OCI-LY7 (cell line): ENCODE measurements around the gene TGFBI. TPM values are rescaled to one million over a fixed set of nuclear protein-coding genes. Genes with fewer than 3 reads are reported as not detected.

Experiments used
- BruUV-seq: library from RNA; stranded (reverse); fragments of 400-500 nt; replicated peaks from 2 replicates; lab custom pipeline; 2021; lab: Mats Ljungman, UMichigan
- CTCF ChIA-PET: fragments of 300-600 bp; sonication (Branson Sonifier 250); formaldehyde crosslinking; loops from one replicate; lab custom pipeline; 2022; ENCODE audit warnings: antibody characterized with exemption; ENCODE audit not compliant: unreplicated experiment; lab: Charles Lee
- POLR2A ChIA-PET: fragments of 300-600 bp; sonication (Branson Sonifier 250); formaldehyde crosslinking; loops from one replicate; lab custom pipeline; 2022; ENCODE audit warnings: antibody characterized with exemption; lab: Charles Lee
- DNase-seq: peaks from one replicate; pipeline ENCODE4 v3.0.0-alpha.2; 2015; ENCODE audit warnings: low spot score
- H2AFZ ChIP-seq: fragments of 200-600 bp; sonication (generic), shearing (Covaris generic); 2 replicates; pipeline ENCODE4 v1.6.1; 2014; ENCODE audit warnings: mild to moderate bottlenecking, antibody characterized with exemption, low read length, moderate library complexity
- H3K27ac ChIP-seq: fragments of 200-600 bp; sonication (generic); 2 replicates; pipeline ENCODE4 v1.5.1; 2014; ENCODE audit warnings: mixed run types, low read depth, mild to moderate bottlenecking, moderate library complexity, low read length, inconsistent platforms; ENCODE audit not compliant: poor library complexity, severe bottlenecking
- H3K36me3 ChIP-seq: fragments of 200-600 bp; sonication (generic); 2 replicates; pipeline ENCODE4 v1.6.1; 2014; ENCODE audit warnings: mild to moderate bottlenecking, antibody characterized with exemption, low read length, moderate library complexity, mixed read lengths; ENCODE audit not compliant: insufficient read depth
- H3K4me1 ChIP-seq: fragments of 200-600 bp; sonication (generic); 2 replicates; pipeline ENCODE4 v1.5.1; 2014; ENCODE audit warnings: mild to moderate bottlenecking, low read length; ENCODE audit not compliant: insufficient read depth, poor library complexity, severe bottlenecking
- H3K4me2 ChIP-seq: fragments of 200-600 bp; sonication (generic); 2 replicates; pipeline ENCODE4 v1.6.1; 2014; ENCODE audit warnings: mild to moderate bottlenecking, low read length
- H3K4me3 ChIP-seq: fragments of 200-600 bp; sonication (generic); 2 replicates; pipeline ENCODE4 v1.5.1; 2014; ENCODE audit warnings: mild to moderate bottlenecking, low read depth, low read length; ENCODE audit not compliant: poor library complexity, severe bottlenecking
- H3K79me2 ChIP-seq: fragments of 200-600 bp; sonication (generic); 2 replicates; pipeline ENCODE4 v1.6.1; 2016; ENCODE audit warnings: low read depth, mild to moderate bottlenecking, low read length, moderate library complexity, mixed read lengths; ENCODE audit not compliant: insufficient read depth
- H3K9me2 ChIP-seq: fragments of 200-600 bp; sonication (generic); 2 replicates; pipeline ENCODE4 v1.6.1; 2016; ENCODE audit warnings: mild to moderate bottlenecking, low read length, mixed read lengths; ENCODE audit not compliant: insufficient read depth
- H3K9me3 ChIP-seq: fragments of 200-600 bp; sonication (generic); 2 replicates; pipeline ENCODE4 v1.6.1; 2014; ENCODE audit warnings: mild to moderate bottlenecking, mixed run types, low read length, mixed read lengths
- H4K20me1 ChIP-seq: fragments of 200-600 bp; sonication (generic); 2 replicates; pipeline ENCODE4 v1.6.1; 2014; ENCODE audit warnings: mild to moderate bottlenecking, antibody characterized with exemption, low read length, moderate library complexity, mixed read lengths; ENCODE audit not compliant: insufficient read depth
- EZH2phosphoT487 ChIP-seq: fragments of 200-600 bp; sonication (generic); IDR thresholded peaks from 2 replicates; pipeline ENCODE4 v1.6.1; 2018; ENCODE audit warnings: low read depth, borderline replicate concordance, mild to moderate bottlenecking, mixed run types, antibody characterized with exemption, low read length, moderate library complexity, mixed read lengths
- intact Hi-C: fragments of 100-400 bp; cut with micrococcal nuclease; formaldehyde crosslinking; loops from one replicate; pipeline ENCODE4 v1.10.0; 2022; ENCODE audit not compliant: unreplicated experiment
- total RNA-seq, 2 experiments: library from RNA; depleted of rRNA in 1 of 2; stranded (reverse); fragments of >200 nt in 1 of 2; shearing (Covaris generic) in 1 of 2; gene quantifications; 2 replicates each; pipeline ENCODE4 v1.2.3, GENCODE V29; 2014 to 2022
- TF ChIP-seq, protein P1 (sequence below): fragments of 200-600 bp; sonication (generic); conservative IDR thresholded peaks from 2 replicates; pipeline ENCODE4 v1.5.1; 2014; ENCODE audit warnings: mild to moderate bottlenecking, antibody characterized with exemption, low read length, moderate library complexity, mixed read lengths

TGFBI gene
- total RNA-seq, 2 experiments from 2014 or later, result not detected

DNA sequence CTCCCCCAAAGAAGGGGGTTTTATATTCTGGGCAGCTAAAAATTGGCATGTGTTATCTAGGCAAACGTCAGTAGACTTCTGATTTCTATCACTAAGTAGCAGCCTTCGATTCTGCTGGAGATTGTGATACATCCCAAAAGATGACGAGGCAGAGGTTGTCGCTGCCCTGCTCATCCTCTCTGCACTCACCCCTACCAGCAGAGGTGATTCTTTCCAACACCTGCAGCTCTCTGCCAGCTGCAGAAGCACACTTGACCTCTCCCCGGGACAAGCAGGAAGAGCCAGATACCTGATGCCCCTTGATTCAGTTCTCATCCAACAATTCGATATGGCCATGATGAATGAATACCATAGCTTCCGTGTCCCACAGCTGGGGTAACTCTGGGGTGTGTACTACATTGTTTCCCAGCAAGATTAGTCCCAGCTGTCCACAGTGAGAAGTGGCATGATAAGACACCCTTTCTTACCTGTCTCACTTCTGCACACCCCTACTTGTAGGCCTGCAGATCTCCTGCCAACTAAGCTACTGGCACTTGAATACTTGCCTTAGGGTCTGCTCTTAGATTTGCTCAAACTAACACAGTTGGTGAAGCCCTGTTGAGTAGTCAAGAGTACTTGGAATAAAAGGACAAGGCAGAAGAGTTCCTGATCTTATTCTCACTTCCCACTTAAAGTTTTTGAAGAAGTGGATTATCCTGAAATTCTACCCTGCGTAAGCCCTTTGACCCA, 66.3 kb downstream of the TGFBI start:
- Histone ChIP-seq H3K79me2 (no peaks in the 10 kb centered on the region), H4K20me1 (no peaks in the 10 kb centered on the region), H3K36me3 (no peaks in the 10 kb centered on the region), H2AFZ (no peak overlapping the region), H3K9me3 (no peaks in the 10 kb centered on the region), H3K4me1 (no peaks in the 10 kb centered on the region), H3K9me2 (no peaks in the 10 kb centered on the region), H3K27ac (no peak overlapping the region), H3K4me2 (no peak overlapping the region), H3K4me3 (no peak overlapping the region)
- ChIA-PET POLR2A (interaction anchor here (0.8 kb wide), 1 partner anchor 37 kb away, joined by 3 read pairs; the partner anchor contains the start of gene SMAD5), CTCF (no interaction called here)
- intact Hi-C loops, result no loop called here
- BruUV-seq, result no TSS peak
- TF ChIP-seq EZH2phosphoT487, result no peak
- no peak for DNase-seq

DNA sequence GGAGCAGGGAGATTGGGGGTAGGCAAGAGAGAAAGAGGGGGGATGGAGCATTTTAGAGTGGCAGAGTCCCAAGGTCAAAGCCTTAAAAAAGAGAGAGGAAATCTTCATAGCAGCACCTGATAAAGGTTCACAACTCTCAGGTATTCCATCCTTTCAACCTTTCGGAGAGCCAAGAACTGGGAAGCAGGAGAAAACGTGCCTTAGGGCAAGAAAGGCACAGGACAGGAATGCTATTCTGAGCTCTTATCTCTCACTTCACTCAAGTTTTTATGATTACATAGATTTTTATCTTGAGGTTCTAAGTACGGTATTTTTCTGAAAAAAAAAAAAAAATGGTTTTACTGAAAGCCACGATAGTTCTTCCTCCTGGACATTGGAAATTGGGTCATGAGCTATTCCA, 69.4 kb downstream of the TGFBI start:
- intact Hi-C loops, result no loop called here
- Histone ChIP-seq H2AFZ (no peak overlapping the region), H3K4me1 (no peaks in the 10 kb centered on the region), H3K27ac (no peak overlapping the region), H3K4me3 (no peak overlapping the region), H3K9me2 (no peaks in the 10 kb centered on the region), H3K79me2 (no peaks in the 10 kb centered on the region), H3K4me2 (no peak overlapping the region), H4K20me1 (no peaks in the 10 kb centered on the region), H3K9me3 (no peaks in the 10 kb centered on the region), H3K36me3 (no peaks in the 10 kb centered on the region)
- no TSS peak for BruUV-seq
- TF ChIP-seq, protein P1, sequence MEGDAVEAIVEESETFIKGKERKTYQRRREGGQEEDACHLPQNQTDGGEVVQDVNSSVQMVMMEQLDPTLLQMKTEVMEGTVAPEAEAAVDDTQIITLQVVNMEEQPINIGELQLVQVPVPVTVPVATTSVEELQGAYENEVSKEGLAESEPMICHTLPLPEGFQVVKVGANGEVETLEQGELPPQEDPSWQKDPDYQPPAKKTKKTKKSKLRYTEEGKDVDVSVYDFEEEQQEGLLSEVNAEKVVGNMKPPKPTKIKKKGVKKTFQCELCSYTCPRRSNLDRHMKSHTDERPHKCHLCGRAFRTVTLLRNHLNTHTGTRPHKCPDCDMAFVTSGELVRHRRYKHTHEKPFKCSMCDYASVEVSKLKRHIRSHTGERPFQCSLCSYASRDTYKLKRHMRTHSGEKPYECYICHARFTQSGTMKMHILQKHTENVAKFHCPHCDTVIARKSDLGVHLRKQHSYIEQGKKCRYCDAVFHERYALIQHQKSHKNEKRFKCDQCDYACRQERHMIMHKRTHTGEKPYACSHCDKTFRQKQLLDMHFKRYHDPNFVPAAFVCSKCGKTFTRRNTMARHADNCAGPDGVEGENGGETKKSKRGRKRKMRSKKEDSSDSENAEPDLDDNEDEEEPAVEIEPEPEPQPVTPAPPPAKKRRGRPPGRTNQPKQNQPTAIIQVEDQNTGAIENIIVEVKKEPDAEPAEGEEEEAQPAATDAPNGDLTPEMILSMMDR, result no peak
- TF ChIP-seq EZH2phosphoT487, result no peak
- POLR2A ChIA-PET, result interaction anchor here (0.7 to 1.6 kb wide), 2 partner anchors 72 to 144 kb away, joined by 3 to 4 read pairs; partner anchors contain the start of gene LECT2
- DNase-seq, result no peak
- CTCF ChIA-PET, result no interaction called here

DNA sequence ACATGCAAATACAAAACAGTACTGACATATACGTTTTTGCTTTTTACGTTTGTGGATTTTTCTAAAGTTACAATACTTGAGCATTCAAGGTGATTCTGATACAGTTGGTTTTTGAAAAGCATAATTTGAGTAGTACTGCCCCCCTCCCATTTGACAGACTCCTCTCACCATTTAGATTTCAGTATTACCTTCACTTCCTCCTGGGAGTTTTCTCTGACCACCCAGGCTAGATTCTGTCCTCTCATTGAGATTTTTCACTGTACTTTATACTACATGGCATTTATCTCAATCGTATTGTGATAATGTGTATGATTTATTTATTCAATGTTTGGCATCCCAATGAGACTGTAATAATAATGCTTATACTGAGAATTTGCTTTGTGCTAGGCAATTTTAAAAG, 71.1 kb downstream of the TGFBI start:
- ChIA-PET CTCF (interaction anchor here (1.4 kb wide), 1 partner anchor 10 kb away, joined by 3 read pairs; no protein-coding TSS in a partner anchor), POLR2A (interaction anchor here (1.2 to 1.4 kb wide), 2 partner anchors 9 to 43 kb away, joined by 3 to 5 read pairs; no protein-coding TSS in a partner anchor)
- no TSS peak for BruUV-seq
- no peak for DNase-seq
- no peak for TF ChIP-seq EZH2phosphoT487
- TF ChIP-seq, protein P1, result no peak
- Histone ChIP-seq H3K4me3 (no peak overlapping the region), H3K27ac (no peak overlapping the region), H3K9me2 (no peaks in the 10 kb centered on the region), H3K4me1 (peaks cover 8% of the 10 kb centered on the region), H4K20me1 (no peaks in the 10 kb centered on the region), H3K36me3 (no peaks in the 10 kb centered on the region), H3K9me3 (no peaks in the 10 kb centered on the region), H2AFZ (no peak overlapping the region), H3K79me2 (no peaks in the 10 kb centered on the region), H3K4me2 (no peak overlapping the region)
- intact Hi-C loops, result no loop called here
